GM18873 (cell line): ENCODE measurements around the gene RHEB.

Experiments
- ATAC-seq: cut with Tn5 transposase; IDR thresholded peaks from one replicate; pipeline ENCODE4 v1.9.1; 2021; ENCODE audit warnings: mild to moderate bottlenecking, moderate library complexity, moderate number of reproducible peaks; ENCODE audit not compliant: unreplicated experiment, low FRiP score

RHEB gene

DNA sequence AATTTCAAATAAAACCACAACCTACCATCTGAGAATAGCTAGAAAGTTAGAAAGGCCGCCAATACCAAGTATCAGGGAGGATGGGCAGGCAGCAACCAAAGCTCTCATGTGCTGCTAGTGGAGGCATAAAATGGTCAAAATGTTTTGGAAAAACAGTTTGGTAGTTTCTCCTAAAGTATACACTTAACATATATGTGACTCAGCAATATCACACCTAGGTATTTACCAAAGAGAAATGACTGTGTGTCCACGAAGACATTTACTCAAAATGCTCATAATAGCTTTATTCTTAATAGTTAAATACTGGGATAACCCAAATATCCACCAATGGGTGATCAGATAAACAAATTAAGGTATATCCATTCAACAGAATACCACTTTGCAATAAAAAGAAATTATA is 14.3 kb downstream of the RHEB start:
- no peak for ATAC-seq

GRCh38 chr7:151504715-151505326 is 14.9 kb downstream of the RHEB start:
- ATAC-seq = no peak

- no peak for ATAC-seq
These were observed 15.6 kb downstream of the RHEB start for GRCh38 chr7:151503902-151504714.

- no peak for ATAC-seq
These were observed 18.0 kb downstream of the RHEB start for GRCh38 chr7:151501676-151502075.

GRCh38 chr7:151498495-151498894 is 21.2 kb downstream of the RHEB start:
- ATAC-seq = no peak

GRCh38 chr7:151497306-151497871 is 22.3 kb downstream of the RHEB start:
- ATAC-seq = no peak

DNA sequence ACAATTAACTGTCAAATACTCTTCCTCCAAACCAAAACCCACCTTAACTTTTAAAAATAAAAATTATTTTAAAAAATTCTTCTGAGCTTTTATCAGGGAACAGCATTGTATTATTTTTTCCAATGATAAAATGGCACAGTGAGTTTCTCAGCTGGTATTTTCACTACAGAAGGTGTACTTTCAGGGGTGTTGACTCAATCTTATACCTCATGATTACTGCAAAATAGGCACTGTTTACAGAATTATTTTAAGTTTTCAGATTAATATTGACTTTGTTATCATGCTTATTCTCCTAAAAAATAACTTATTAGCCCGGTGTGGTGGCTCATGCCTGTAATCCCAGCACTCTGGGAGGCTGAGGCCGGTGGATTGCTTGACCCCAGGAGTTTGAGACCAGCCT is 24.3 kb downstream of the RHEB start:
- ATAC-seq = no peak

DNA sequence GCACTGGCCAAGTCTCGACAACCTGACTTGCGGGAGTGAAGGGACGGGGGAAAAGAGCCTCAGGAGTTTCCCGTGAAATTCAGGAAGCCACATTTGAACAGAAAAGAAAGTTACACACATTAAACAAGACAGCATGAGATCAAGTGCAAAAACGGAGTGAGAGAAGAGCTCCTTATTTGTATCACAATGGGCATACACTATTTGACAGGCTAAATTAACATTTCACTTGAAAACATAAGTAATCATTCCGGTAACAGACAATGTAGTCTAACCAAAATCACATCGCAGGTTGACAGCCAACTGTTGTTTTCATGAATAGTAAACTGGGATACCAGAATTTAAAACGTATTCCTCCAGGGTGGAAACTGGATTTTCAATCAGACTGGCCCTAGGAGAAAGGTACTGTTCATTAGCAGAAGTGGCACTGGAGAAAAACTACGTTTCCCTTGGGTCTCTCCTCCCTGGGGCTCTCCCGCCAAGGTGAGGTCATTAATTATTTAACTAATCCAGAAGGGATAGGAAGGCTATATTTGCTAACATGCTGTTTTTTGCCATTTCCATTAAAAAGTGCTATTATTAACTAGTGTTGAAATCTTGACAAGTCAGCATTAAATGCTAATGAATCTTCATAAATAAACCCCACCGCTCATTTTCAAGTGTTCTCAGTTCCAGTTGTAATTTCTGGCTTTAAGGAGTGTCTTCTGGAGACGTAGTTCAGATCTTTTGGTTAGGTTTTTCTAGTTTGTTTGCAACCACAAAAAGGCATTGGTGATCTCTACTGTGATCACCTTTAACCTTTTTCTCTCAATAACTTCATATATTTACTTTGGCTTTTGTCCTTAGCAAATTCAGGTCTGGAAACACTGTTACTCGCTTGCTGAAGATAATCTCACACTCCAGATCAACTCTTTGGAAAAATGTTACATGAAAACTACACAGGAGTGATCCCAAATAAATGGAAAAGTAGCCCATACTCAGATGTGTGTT is 25.1 kb downstream of the RHEB start:
- no peak for ATAC-seq

- ATAC-seq = no peak
These were observed 26.6 kb downstream of the RHEB start for GRCh38 chr7:151493083-151493482.

DNA sequence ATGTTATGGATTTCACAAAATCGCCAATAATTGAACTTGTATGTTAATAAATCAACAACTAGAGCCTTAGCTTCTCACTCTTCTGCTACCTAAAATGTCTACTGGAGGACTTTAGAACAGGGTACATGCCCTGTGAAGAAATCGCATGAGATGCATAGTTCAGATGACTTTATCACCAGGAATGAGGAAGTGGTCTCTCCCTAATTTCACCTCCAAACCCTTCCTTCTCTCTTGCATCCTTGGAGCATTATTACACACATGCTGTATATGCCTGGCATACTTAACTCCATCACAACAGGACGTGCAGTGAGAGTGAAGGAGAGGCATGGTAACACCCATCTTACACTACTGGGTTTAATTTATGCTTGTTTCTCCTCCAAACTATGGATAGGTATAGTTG is 27.8 kb downstream of the RHEB start:
- no peak for ATAC-seq

- no peak for ATAC-seq
These were observed 29.1 kb downstream of the RHEB start for GRCh38 chr7:151490456-151491105.

DNA sequence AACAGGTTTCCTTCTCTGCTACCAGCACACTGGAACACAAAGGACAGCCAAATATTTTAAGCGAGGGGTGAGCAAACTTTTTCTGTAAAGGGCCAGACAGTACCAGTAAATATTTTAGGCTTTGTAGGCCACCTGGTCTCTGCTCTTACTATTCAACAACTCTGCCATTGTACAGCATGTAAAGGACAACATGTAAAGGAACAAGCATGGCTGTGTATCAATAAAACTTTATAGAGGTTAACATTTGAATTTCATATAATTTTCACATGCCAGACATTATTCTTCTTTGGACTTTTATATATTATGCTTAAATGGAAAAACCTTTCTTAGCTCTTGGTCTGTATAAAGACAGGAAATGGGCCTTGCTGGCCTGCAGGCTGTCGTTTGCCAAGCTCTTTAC is 30.2 kb downstream of the RHEB start:
- ATAC-seq = no peak

GRCh38 chr7:151488096-151488495 is 31.6 kb downstream of the RHEB start:
- no peak for ATAC-seq

GRCh38 chr7:151487228-151487627 is 32.5 kb downstream of the RHEB start:
- no peak for ATAC-seq

GRCh38 chr7:151486074-151486473 is 33.6 kb downstream of the RHEB start:
- no peak for ATAC-seq

DNA sequence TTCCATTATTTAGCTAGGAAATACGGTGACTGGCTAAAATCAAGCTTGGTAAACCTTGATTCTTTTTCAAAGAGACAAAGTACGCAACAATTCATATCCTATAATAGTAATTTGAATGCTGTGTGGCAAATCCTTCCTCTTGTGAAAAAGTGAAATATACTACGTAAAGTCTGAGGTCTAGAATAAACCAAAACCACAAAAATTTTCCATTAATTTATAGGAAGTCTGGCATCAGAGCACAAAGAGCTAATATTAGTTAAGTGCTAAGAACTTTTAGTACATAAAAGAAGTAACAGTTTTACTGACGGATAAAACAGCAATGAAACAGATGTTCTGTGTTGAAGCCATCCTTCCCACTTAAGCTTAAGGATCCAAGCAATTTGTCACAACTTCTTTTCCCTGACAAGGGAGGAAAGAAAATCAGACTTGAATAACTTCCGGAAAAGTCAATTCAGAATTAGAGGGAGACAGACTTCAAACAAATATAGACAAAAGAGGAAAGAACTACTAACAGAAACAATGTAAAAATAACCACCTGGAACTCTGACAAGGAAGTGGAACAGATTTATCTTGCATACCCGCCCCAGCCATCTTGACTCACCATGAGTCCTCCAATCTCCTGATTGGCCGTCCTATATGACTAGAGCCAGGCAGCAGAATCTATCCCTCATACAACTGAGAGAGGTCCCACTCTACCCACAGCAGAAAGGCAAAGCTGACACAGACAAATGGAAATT is 34.6 kb downstream of the RHEB start:
- no peak for ATAC-seq

- ATAC-seq = no peak
These were observed 36.0 kb downstream of the RHEB start for GRCh38 chr7:151483711-151483983.

GRCh38 chr7:151482883-151483710 is 36.6 kb downstream of the RHEB start:
- no peak for ATAC-seq
